Natural killer cell treated with Interleukin-12 subunit alpha and Interleukin-12 subunit beta and Interleukin-15 and Interleukin-18, amount 100 ng/mL, for 72 hours (primary cell): ENCODE data around the gene GLRA1. TPM values are rescaled to one million over a fixed set of nuclear protein-coding genes. Genes with fewer than 3 reads are reported as not detected.

Experiments used
- ATAC-seq, 2 donors: fragments of 150-1000 bp; cut with Tn5 transposase in 1 of 2; sonication (Bioruptor Pico), chemical (Tn5 transposase) in 1 of 2; 2 replicates each; pipeline ENCODE4 v1.10.0; 2021
- DNase-seq: peaks from one replicate; pipeline ENCODE4 v3.0.0; 2022; ENCODE audit warnings: low spot score
- H3K27ac Mint-ChIP-seq, 2 donors: 1 replicate in 1 of 2; 2 replicates in 1 of 2; pipeline ENCODE4 v1.8.0; 2022; ENCODE audit warnings: mixed read lengths in 2 of 2, mild to moderate bottlenecking in 1 of 2, moderate library complexity in 1 of 2
- H3K27me3 Mint-ChIP-seq, 2 donors: 1 replicate in 1 of 2; 2 replicates in 1 of 2; pipeline ENCODE4 v1.8.0; 2022; ENCODE audit warnings: mixed read lengths in 2 of 2
- H3K36me3 Mint-ChIP-seq: one replicate; pipeline ENCODE4 v1.8.0; 2022; ENCODE audit warnings: mixed read lengths
- H3K4me1 Mint-ChIP-seq, 2 donors: 1 replicate in 1 of 2; 2 replicates in 1 of 2; pipeline ENCODE4 v1.8.0; 2022; ENCODE audit warnings: low read depth in 2 of 2, mixed read lengths in 2 of 2, mild to moderate bottlenecking in 1 of 2
- H3K4me3 Mint-ChIP-seq: one replicate; pipeline ENCODE4 v1.8.0; 2022; ENCODE audit warnings: mixed read lengths
- H3K9me3 Mint-ChIP-seq: 2 replicates; pipeline ENCODE4 v1.8.0; 2022; ENCODE audit warnings: mixed read lengths
- total RNA-seq, 2 donors: library from RNA; stranded (reverse); gene quantifications; one replicate each; pipeline ENCODE4 v1.2.3, GENCODE V29; 2022

The GLRA1 gene
- total RNA-seq, 2 donors from 2014 or later, result not detected

DNA sequence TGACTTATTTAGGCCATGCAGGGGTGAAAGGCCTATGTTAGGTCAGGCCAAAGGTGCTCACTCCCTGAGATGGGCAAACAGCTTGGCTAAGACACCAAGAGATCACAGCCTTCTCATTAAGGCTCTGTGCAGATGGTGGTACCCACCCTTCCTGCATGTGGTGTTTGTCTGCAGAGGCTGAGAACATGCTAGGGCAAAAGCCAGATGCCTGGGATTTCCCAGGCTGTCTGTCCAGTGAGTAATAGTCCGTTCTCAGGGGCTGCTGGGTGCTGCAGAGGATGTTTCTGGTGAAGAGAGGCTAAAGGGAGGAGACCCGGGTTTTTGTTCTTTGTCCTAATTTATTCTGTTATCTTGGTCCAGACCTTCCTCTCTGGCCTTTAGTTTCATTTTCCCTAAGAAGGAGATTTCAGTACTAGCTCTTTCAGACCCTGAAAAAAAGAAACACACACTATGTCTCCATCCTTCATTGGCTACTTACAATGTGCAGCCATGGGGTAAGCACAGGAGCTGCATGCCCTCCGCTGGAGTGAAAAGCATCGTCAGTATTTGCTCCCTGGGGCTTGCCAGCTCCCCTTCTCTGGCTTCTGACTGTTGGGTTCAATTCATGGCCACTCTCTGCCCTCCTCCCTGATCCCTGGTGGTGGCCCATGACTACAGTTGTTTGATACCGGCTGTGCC lies 23.4 kb upstream of the GLRA1 start:
- H3K27ac Mint-ChIP-seq, result no peak overlapping the region
- H3K27me3 Mint-ChIP-seq, result peaks cover 0 to 4% of the 10 kb centered on the region in 2 donors
- ATAC-seq (no peak), DNase-seq (no peak)
- no peaks in the 10 kb centered on the region for H3K9me3 Mint-ChIP-seq
- no peak overlapping the region for H3K4me3 Mint-ChIP-seq
- H3K36me3 Mint-ChIP-seq, result no peaks in the 10 kb centered on the region
- no peaks in the 10 kb centered on the region for H3K4me1 Mint-ChIP-seq

DNA sequence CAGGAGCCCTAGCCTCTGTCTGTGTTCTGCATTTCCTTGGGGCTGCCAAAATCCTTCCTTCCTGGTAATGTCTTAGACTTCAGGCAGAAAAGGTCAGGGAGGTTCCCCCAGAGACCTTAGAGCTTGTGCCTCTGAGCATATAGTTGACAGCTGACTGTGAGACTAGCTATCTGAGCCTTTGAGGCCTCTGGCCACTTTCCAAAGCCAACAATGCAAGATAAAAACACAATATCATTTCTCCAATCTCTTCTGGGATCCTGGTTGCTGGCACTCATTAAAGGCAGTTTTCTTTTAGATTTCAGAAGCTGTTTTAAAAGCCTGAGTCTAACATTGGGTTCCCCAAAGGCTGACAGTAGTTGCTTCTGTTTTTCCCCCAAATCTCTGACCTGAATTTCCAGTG lies 13.2 kb upstream of the GLRA1 start:
- H3K4me1 Mint-ChIP-seq, result no peaks in the 10 kb centered on the region
- DNase-seq (no peak), ATAC-seq (no peak)
- peaks cover 8% of the 10 kb centered on the region for H3K9me3 Mint-ChIP-seq
- peaks cover 12% of the 10 kb centered on the region for H3K36me3 Mint-ChIP-seq
- H3K27me3 Mint-ChIP-seq, result peaks cover 0 to 12% of the 10 kb centered on the region in 2 donors
- no peak overlapping the region for H3K27ac Mint-ChIP-seq
- no peak overlapping the region for H3K4me3 Mint-ChIP-seq

DNA sequence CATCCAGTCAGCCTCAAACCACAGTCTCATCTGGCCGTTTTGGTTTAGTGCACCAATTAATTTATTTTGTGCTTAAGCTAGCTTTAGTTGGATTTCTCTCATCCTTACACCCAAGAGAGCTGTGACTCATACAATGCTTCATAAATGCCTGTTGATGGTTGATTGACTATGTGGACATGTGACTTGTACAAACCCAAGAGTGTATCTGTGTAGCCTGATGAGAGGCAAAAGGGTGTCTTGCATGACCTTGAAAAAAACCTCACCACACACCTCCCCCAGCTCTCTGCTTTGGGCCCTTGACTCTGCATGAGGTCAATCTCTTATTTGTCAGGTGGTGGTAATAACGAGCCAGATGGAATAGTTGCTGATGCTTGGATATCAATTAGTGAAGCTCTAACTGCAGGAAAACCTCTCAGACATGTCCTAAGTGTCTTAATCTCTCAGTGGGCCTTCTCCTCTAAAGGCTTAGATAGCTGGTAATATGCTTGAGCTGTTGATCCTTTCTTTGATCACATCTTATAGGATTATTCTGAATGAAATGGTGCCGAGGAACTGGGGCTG lies 10.6 kb upstream of the GLRA1 start:
- H3K4me1 Mint-ChIP-seq, result no peaks in the 10 kb centered on the region

DNA sequence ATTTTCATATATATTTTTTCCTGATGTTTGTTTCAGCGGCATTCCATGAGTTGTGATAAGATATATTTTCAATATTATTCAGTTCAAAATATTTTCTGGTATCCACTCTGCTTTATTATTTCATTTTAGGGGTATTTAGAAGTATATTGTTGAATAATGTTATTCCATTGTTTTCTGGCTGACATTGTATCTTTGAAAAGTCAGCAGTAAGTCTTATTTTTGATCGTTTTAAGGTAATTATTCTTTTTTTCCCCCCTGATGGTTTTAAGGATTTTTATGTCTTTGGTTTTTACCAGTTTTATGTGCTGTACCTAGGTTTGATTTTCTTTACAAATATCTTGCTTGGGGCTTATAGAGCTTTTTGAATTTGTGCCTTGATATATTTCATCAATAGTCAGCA lies 6.6 kb upstream of the GLRA1 start:
- Mint-ChIP-seq H3K27me3 (peaks cover 4 to 29% of the 10 kb centered on the region in 2 donors), H3K4me3 (no peak overlapping the region), H3K4me1 (no peaks in the 10 kb centered on the region), H3K36me3 (peaks cover 27% of the 10 kb centered on the region), H3K27ac (no peak overlapping the region), H3K9me3 (peaks cover 16% of the 10 kb centered on the region)
- no peak for ATAC-seq
- DNase-seq, result no peak

More for the DNA sequence above, 10.6 kb upstream of the GLRA1 start:
- ATAC-seq, result no peak
- peaks cover 12% of the 10 kb centered on the region for H3K9me3 Mint-ChIP-seq
- no peak for DNase-seq
- peaks cover 27% of the 10 kb centered on the region for H3K36me3 Mint-ChIP-seq
- H3K27me3 Mint-ChIP-seq, result peaks cover 0 to 12% of the 10 kb centered on the region in 2 donors
- no peak overlapping the region for H3K4me3 Mint-ChIP-seq
- no peak overlapping the region for H3K27ac Mint-ChIP-seq

DNA sequence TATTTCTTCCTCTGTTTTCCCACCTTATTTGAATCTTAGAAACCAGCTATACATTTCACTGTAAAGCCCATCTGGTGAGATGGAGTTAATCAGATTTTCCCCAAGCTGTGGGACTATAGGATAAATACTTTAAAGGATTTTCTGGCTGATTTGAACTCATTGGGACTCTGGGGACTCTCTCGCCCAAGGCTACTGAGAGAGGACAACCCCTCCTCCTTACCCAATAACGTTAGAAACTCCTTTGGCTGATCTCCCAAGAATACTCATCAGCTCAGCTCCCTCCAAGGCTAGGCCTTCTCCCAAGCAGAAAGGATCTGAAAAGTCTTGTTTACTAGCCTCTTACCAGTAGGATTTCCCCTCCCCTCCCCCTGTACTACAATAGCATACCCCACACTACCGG lies 1.5 kb upstream of the GLRA1 start:
- Mint-ChIP-seq H3K4me3 (no peak overlapping the region), H3K4me1 (no peaks in the 10 kb centered on the region), H3K27me3 (peaks cover 18 to 42% of the 10 kb centered on the region in 2 donors), H3K9me3 (peaks cover 6% of the 10 kb centered on the region), H3K27ac (no peak overlapping the region), H3K36me3 (peaks cover under 1% of the 10 kb centered on the region)
- no peak for ATAC-seq
- no peak for DNase-seq

DNA sequence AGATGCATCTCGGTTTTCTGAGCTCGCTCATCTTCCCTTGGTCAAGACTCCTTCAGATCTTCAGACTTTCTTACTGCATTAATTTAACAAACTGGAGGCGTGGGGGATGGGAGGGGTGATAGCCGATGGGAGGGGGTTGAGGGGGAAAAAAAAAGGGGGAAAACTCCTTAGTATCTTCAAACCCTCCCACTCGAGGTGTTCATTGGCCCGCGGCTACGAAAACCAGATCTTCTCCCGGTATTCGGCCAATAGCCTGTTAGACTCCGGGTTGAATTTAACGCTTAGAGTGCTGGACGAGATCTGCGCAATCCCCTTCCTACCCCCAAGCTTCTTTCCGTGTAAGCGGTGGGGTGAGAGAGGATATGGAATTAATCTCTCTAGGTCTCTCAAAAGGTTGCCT lies 689 bp upstream of the GLRA1 start:
- ATAC-seq, result no peak
- Mint-ChIP-seq H3K9me3 (peaks cover 6% of the 10 kb centered on the region), H3K36me3 (no peaks in the 10 kb centered on the region), H3K27me3 (peaks cover 18 to 42% of the 10 kb centered on the region in 2 donors), H3K4me3 (no peak overlapping the region), H3K27ac (no peak overlapping the region), H3K4me1 (no peaks in the 10 kb centered on the region)
- no peak for DNase-seq

DNA sequence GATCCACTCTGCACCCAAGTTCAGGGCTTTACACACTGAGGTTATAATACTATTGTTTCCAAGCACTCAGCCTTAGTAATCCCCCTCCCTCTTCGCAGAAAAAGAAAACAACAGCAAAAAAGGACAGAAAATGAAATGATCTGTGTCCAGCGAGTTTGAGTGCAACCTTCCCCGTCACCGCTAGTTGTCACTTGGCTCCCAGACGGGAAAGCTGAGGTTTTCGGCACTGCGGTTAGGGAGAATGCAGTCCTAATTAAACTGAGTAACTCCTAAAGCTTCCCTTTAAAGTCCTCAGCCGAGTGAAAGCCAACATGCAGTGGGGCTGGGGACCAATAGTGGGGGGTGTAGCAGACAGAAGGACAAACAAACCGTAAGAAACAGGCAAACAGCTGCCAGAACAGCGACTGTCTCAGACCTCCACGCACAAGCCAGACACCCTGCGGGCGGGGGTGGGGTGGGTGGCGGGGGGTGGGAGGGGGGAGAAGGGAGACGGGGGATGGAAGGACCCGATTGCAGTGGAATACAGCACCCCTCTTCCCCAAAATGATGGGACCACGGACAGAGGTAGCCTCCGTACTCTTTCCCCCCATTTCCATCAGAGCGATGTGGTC lies 680 bp downstream of the GLRA1 start:
- H3K4me1 Mint-ChIP-seq, result no peaks in the 10 kb centered on the region
- no peak for ATAC-seq

DNA sequence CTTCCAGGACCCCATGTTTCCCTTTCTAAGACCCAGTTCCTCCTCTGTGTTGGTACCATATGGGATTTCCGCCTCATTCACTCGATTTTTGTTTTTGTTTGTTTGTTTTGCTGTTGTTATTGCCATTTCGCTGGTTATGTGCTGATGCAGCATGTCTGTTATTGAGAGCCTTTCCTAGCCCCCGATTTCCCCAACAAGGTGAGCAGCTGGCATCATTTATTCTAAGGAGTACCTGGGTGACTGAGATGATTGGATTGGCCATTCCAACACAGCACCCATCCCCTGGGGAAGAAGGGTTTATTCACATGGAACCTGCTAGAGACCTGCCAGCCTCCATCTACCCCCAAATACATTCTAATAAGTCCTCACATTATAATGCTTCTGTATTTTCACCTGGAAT lies 2.7 kb downstream of the GLRA1 start:
- H3K27me3 Mint-ChIP-seq, result peaks cover 17 to 26% of the 10 kb centered on the region in 2 donors
- H3K9me3 Mint-ChIP-seq, result peaks cover 5% of the 10 kb centered on the region
- no peak overlapping the region for H3K27ac Mint-ChIP-seq
- no peak overlapping the region for H3K4me3 Mint-ChIP-seq
- H3K4me1 Mint-ChIP-seq, result no peaks in the 10 kb centered on the region
- ATAC-seq, result no peak
- DNase-seq, result no peak
- H3K36me3 Mint-ChIP-seq, result no peaks in the 10 kb centered on the region

More for the DNA sequence above, 680 bp downstream of the GLRA1 start:
- H3K36me3 Mint-ChIP-seq, result no peaks in the 10 kb centered on the region
- H3K4me3 Mint-ChIP-seq, result no peak overlapping the region
- no peak overlapping the region for H3K27ac Mint-ChIP-seq
- no peak for DNase-seq
- peaks cover 6% of the 10 kb centered on the region for H3K9me3 Mint-ChIP-seq
- peaks cover 18 to 35% of the 10 kb centered on the region in 2 donors for H3K27me3 Mint-ChIP-seq

DNA sequence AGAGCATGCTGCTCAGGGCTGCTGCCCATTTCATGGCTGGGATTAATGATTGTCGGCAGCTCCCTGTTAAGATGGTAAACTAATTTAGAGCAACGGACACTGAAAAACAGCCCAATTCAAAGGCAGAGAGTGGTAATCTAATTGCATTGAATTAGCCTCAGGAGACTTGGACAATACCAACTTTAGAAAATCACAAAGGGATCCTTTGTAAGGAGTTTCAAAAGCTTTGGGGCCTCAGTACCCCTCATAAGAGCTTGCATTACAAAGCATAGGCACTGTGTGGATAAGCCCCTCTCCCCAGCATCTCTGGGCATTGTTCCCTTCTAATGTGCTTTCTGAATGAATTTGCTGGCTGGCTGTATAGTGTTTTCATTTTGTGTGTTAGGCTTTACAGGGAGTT lies 6.7 kb downstream of the GLRA1 start:
- no peak for ATAC-seq
- Mint-ChIP-seq H3K9me3 (peaks cover under 1% of the 10 kb centered on the region), H3K4me1 (no peaks in the 10 kb centered on the region), H3K27me3 (peaks cover 9 to 19% of the 10 kb centered on the region in 2 donors), H3K27ac (no peak overlapping the region), H3K36me3 (no peaks in the 10 kb centered on the region), H3K4me3 (no peak overlapping the region)
- DNase-seq, result no peak

DNA sequence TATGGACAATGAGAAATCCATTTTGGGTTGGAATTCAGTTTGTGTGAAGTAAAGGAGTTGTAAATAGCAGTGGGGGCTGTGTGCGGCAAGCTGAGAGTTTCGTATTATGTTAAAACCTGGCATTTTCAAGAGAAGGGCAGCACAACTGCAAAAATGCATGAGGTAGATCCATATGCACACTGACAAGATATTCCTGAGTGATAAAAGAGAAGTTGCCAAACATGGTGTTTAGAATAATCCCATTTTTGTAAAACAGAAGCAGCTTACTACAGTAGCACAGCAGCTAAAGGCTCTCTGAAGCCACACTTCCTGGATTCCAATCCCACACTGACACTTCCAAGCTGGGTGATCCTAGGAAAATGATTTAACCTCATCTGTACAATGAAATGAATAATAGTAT lies 11.2 kb downstream of the GLRA1 start:
- Mint-ChIP-seq H3K9me3 (no peaks in the 10 kb centered on the region), H3K4me3 (no peak overlapping the region), H3K36me3 (no peaks in the 10 kb centered on the region), H3K27me3 (peaks cover 11 to 23% of the 10 kb centered on the region in 2 donors), H3K4me1 (no peaks in the 10 kb centered on the region), H3K27ac (no peak overlapping the region)
- ATAC-seq (no peak), DNase-seq (no peak)

DNA sequence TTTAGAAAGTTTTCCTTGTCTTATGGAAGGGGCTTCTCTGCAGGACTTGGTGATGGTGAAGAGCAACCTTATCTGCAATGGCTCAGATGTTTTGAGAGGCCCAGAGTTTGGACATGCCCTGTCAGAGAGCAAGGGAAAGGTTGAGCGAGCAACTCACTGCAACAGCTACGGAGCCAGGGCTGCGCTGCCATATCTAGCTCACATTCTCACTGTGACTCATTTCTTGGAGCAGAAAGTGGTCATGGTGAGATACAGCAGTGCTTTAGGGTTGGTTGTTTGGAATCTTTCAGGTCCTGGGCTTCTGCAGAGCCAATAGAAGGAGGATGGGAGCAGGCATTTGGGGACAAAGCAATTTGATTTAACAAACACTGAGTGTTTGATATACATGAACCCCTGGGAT lies 12.3 kb downstream of the GLRA1 start:
- Mint-ChIP-seq H3K4me3 (no peak overlapping the region), H3K36me3 (no peaks in the 10 kb centered on the region), H3K27me3 (peaks cover 11 to 28% of the 10 kb centered on the region in 2 donors), H3K9me3 (no peaks in the 10 kb centered on the region), H3K27ac (no peak overlapping the region), H3K4me1 (no peaks in the 10 kb centered on the region)
- DNase-seq (no peak), ATAC-seq (no peak)

DNA sequence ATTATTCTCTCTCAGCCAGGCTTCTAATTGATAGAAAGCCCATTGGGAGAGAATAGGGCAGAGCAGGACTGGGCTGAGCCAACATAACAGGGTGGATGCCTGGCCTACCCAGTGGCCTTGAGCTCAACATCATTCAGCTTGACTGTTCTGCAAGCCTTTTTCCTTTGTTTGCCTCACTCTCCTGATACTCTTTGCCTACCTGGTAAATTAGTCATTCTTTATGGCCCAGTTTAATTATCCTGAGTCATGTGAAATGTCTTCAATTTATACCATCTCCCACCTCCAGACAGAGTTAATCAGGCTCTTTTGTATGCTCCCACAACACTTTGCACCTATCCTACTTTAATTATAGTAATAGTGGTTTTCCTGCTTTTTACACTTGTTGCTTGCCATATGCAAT lies 13.6 kb downstream of the GLRA1 start:
- peaks cover 15 to 28% of the 10 kb centered on the region in 2 donors for H3K27me3 Mint-ChIP-seq
- H3K4me1 Mint-ChIP-seq, result no peaks in the 10 kb centered on the region
- no peaks in the 10 kb centered on the region for H3K9me3 Mint-ChIP-seq
- no peak overlapping the region for H3K27ac Mint-ChIP-seq
- H3K4me3 Mint-ChIP-seq, result no peak overlapping the region
- no peaks in the 10 kb centered on the region for H3K36me3 Mint-ChIP-seq
- DNase-seq (no peak), ATAC-seq (no peak)

DNA sequence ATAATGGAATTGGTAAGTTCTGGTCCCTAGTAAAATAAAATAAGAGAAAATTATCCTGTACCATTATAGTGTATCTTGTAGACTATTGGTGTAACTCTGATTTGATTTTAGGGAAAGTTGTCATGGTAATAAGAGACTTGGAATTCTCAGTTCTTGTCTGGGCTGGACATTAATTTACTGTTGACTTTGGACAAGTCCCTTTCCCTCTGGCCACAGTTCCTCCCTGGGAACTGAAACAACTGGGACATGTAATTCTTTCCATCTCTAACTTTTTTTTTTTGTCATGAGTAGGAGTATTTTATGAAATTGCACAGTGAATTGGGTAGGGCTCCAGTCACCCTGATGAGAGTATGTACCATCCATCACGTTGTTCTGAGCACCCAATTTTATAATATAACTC lies 15.0 kb downstream of the GLRA1 start:
- no peak overlapping the region for H3K4me3 Mint-ChIP-seq
- H3K27ac Mint-ChIP-seq, result no peak overlapping the region
- H3K4me1 Mint-ChIP-seq, result no peaks in the 10 kb centered on the region
- ATAC-seq (no peak), DNase-seq (no peak)
- H3K9me3 Mint-ChIP-seq, result no peaks in the 10 kb centered on the region
- no peaks in the 10 kb centered on the region for H3K36me3 Mint-ChIP-seq
- H3K27me3 Mint-ChIP-seq, result peaks cover 16 to 28% of the 10 kb centered on the region in 2 donors

DNA sequence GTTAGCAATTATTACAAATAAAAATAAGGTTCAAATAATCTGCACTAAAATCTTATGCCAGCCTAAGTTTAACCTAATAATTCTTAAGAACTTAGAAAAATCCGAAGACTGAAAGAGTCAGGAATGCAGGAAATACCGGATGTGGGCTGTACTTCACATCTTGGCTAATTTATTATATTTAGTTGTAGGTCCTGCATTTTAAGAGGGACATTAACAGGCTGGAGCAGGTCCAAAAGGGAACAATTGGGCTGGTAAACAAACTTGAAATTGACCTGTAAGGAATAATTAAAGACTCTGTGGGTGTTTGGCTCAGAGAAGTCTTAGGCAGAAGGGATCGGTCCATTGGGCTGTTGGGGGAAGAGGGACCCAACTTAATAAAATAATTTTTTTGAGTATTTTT lies 18.4 kb downstream of the GLRA1 start:
- ATAC-seq, result no peak
- DNase-seq, result no peak
- Mint-ChIP-seq H3K9me3 (no peaks in the 10 kb centered on the region), H3K4me3 (no peak overlapping the region), H3K4me1 (no peaks in the 10 kb centered on the region), H3K36me3 (no peaks in the 10 kb centered on the region), H3K27ac (no peak overlapping the region), H3K27me3 (peaks cover 17 to 18% of the 10 kb centered on the region in 2 donors)
